Astrocyte of the cerebellum (primary cell): ENCODE data around the gene TEX35.
"Not testable (repeated sequence)": the region's sequence is repeated elsewhere in the genome, so short reads cannot be mapped to it uniquely, and the experiment has no call there.

Source experiments
- DNase-seq: peaks from one replicate; pipeline ENCODE4 v3.0.0-alpha.2; 2011; ENCODE audit warnings: low read depth
- H3K4me3 ChIP-seq: 2 replicates; pipeline ENCODE4 v1.5.1; 2011; ENCODE audit warnings: mild to moderate bottlenecking, low read depth, low read length, moderate library complexity
- in situ Hi-C: cut with HindIII; loops from 2 replicates; pipeline ENCODE4 v1.10.0; 2017; ENCODE audit warnings: low sequenced_read_pairs
- TF ChIP-seq, protein P1 (sequence below): IDR thresholded peaks from 2 replicates; pipeline ENCODE4 v1.5.1; 2012; ENCODE audit warnings: low read length, low read depth, moderate library complexity, mild to moderate bottlenecking; ENCODE audit errors: missing control alignments

The TEX35 gene

DNA sequence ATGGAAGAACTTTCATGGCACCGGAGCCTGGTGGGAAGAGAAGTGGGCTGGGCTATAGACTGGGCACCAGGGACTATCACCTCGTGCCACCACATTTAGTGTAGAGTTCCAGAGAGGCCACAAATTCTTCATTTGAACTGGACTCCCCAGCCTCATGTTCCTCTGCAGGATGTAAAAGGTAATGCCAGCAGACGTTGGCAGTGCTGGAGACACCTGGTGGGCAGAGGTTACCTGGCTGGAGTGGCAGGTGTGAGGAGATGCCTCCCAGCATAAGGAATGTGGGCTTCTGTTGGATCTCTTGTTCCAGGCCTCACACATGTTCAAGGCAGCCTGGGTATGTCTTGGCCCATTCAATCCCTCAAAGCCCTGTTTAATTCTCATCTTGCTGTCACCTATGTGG, 35.2 kb downstream of the TEX35 start:
- no peak for DNase-seq
- in situ Hi-C loops = no loop called here
- TF ChIP-seq, protein P1, sequence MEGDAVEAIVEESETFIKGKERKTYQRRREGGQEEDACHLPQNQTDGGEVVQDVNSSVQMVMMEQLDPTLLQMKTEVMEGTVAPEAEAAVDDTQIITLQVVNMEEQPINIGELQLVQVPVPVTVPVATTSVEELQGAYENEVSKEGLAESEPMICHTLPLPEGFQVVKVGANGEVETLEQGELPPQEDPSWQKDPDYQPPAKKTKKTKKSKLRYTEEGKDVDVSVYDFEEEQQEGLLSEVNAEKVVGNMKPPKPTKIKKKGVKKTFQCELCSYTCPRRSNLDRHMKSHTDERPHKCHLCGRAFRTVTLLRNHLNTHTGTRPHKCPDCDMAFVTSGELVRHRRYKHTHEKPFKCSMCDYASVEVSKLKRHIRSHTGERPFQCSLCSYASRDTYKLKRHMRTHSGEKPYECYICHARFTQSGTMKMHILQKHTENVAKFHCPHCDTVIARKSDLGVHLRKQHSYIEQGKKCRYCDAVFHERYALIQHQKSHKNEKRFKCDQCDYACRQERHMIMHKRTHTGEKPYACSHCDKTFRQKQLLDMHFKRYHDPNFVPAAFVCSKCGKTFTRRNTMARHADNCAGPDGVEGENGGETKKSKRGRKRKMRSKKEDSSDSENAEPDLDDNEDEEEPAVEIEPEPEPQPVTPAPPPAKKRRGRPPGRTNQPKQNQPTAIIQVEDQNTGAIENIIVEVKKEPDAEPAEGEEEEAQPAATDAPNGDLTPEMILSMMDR = no peak
- H3K4me3 ChIP-seq = no peak overlapping the region

DNA sequence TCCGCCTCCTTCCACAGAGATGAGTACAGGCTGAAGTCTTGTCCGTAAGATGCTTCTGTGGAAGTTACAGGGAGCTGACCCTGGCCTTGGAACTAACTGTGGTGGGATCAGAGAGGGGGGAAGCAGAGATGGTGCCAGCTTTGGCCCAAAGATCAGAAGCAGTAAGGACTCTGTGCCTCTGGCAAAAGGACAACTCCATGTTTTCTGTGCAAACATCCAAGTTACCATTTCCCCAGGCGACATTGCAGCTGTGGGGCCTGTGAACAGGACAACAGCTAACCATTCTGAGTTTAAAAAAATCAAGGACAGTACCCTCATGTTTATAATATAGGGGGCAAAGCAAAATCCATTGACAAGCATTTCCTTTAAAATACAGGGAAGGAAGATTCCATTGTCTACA, 38.4 kb downstream of the TEX35 start:
- no peak overlapping the region for H3K4me3 ChIP-seq
- DNase-seq = no peak
- in situ Hi-C loops = no loop called here
- TF ChIP-seq, protein P1 = no peak

DNA sequence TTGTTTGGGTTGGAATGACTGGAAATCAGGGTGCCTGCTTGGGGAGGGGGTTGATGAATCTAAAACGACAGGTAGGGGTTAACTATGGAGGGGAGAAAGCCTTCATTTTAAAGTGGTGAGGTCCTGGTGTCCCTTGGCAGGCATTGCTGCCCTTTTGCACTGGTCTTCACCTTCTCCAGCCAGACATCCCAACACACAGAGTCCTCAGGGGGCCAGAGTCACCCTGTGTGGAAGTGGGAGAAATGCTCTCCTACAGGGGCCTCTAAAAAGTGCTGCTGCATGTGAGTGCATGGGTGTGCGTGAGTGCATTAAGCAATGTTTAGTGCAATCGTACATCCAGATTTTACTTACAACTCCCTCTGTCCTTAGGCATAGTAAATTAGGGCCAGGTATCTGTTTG, 39.0 kb downstream of the TEX35 start:
- no peak overlapping the region for H3K4me3 ChIP-seq
- TF ChIP-seq, protein P1 = no peak
- no peak for DNase-seq
- in situ Hi-C loops = no loop called here

DNA sequence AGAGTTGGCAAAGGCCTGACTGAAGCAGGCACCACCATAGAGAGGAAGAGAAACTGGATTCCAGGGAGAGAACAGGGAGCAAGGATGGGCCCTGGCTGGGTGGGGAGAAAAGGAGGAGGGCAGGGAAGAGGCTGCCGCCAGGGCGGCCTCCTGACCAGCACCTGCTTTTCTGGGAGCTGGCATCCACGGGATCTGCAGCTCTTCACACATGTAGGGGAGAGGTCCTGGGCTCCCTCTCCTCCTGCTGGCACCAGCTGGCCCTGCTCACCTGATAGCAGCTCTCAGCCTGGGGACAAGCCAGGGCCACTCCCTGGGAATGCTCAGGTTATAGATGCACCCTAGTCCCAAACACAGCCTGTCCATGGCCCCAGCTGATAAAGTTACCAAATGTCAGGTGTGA, 39.9 kb downstream of the TEX35 start:
- DNase-seq = no peak
- TF ChIP-seq, protein P1 = no peak
- in situ Hi-C loops = no loop called here
- no peak overlapping the region for H3K4me3 ChIP-seq

- in situ Hi-C loops, DNase-seq, H3K4me3 ChIP-seq: not testable (repeated sequence)
These were observed 41.4 kb downstream of the TEX35 start for GRCh38 chr1:178554351-178554750.

DNA sequence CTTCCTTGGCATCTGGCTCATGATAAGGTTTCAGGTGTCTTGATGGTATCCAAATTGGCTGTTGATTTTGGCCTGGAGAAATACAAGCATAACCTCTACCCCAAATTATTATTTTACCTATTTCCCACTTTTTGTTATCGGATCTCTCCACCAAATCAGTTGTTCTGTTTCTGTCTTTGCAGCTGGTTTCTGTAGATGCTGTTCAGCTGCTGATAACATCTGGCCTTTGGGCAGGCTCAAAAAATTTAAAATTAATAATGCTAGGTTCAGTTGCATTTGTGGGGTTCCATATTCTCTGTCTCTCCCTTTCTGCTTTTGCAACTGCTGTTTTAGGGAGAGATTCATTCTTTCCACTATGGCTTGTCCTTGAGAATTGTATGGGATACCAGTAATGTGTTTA, 42.7 kb downstream of the TEX35 start:
- H3K4me3 ChIP-seq, in situ Hi-C loops, DNase-seq: not testable (repeated sequence)

DNA sequence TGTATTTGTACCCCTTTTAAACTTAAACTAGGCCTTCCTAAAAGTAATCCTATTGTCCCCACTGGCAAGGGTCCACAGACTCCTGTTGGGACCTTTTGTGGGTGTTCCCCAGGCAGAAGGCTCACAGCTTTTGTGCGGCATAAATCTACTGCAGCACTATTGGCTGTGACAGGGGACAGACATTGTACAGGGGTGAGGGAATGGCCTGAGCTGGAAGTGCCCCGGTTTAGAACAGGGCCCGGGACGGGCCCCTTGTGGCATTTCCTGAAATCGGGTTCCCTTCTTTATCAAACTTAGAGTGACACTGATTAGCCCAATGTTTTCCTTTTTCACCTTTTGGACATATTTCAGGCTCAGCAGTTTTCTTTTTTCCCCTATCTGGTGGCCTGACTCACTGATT, 45.9 kb downstream of the TEX35 start:
- in situ Hi-C loops, DNase-seq, H3K4me3 ChIP-seq: not testable (repeated sequence)

DNA sequence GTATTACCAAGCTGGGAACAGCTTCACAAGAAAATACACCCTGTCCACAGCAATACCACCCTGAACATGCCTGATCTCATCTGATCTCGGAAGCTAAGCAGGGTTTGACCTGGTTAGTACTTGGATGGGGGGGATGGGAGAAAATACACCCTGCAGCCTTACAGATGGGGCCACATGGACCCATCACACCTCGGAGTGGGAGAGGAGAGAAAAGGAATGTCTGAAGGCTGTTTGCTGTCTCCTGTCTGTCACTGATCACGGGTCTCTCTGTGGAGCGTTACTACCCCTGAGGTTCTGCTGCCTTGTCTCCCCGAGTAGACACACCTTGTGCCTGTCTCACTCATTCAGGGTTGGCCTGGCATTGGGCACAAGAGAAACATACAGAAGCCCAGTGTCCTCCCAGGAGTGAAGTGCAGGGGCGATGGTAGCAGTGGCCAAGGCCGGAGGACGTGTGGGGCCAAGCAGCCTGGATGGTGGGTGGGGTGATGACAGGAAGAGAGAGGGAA, 48.0 kb downstream of the TEX35 start:
- no peak overlapping the region for H3K4me3 ChIP-seq
- TF ChIP-seq, protein P1 = no peak
- in situ Hi-C loops = no loop called here
- DNase-seq = no peak
